OCI-LY3 (cell line): ENCODE data around the gene LRCH1.

ENCODE experiments used
- H2AFZ ChIP-seq: fragments of 200-600, 300-600 bp; shearing (Covaris generic); 2 replicates; pipeline ENCODE4 v1.6.0; 2014; ENCODE audit warnings: antibody characterized with exemption, low read depth, low read length
- H3K27ac ChIP-seq: fragments of 200-600, 300-600 bp; sonication (generic); 2 replicates; pipeline ENCODE4 v1.5.1; 2014; ENCODE audit warnings: mild to moderate bottlenecking, low read length, moderate library complexity, mixed read lengths
- H3K27me3 ChIP-seq: fragments of 200-600, 300-600 bp; sonication (generic); 2 replicates; pipeline ENCODE4 v1.6.1; 2014; ENCODE audit warnings: low read depth, low read length, mixed read lengths
- H3K36me3 ChIP-seq: fragments of 200-600, 300-600 bp; sonication (generic); replicated peaks from 2 replicates; pipeline ENCODE3; 2014; ENCODE audit warnings: low read depth, low read length, mixed read lengths
- H3K4me1 ChIP-seq: fragments of 300-600, 200-600 bp; sonication (generic); 2 replicates; pipeline ENCODE4 v1.6.1; 2014; ENCODE audit warnings: low read length, mixed read lengths
- H3K4me2 ChIP-seq: fragments of 200-600, 300-600 bp; sonication (generic); 2 replicates; pipeline ENCODE4 v1.6.1; 2014; ENCODE audit warnings: low read length, mixed read lengths
- H3K4me3 ChIP-seq: fragments of 300-600, 200-600 bp; sonication (generic); 2 replicates; pipeline ENCODE4 v1.5.1; 2014; ENCODE audit warnings: antibody characterized with exemption, mild to moderate bottlenecking, low read length, moderate library complexity
- H3K79me2 ChIP-seq: fragments of 300-600, 200-600 bp; shearing (Covaris generic); 2 replicates; pipeline ENCODE4 v1.6.1; 2014; ENCODE audit warnings: mild to moderate bottlenecking, low read length, mixed read lengths
- H3K9ac ChIP-seq: fragments of 300-600, 200-600 bp; shearing (Covaris generic); 2 replicates; pipeline ENCODE4 v1.6.0; 2014; ENCODE audit warnings: mild to moderate bottlenecking, low read length, moderate library complexity
- H3K9me3 ChIP-seq: fragments of 200-600, 300-600 bp; shearing (Covaris generic); 2 replicates; pipeline ENCODE4 v1.6.1; 2014; ENCODE audit warnings: low read length, mixed read lengths; ENCODE audit not compliant: insufficient read depth
- H4K20me1 ChIP-seq: fragments of 200-600, 300-600 bp; sonication (generic); 2 replicates; pipeline ENCODE4 v1.6.1; 2016; ENCODE audit warnings: low read length, mixed read lengths; ENCODE audit not compliant: insufficient read depth
- CTCF ChIP-seq: fragments of 200-600, 300-600 bp; sonication (generic); IDR thresholded peaks from 2 replicates; pipeline ENCODE4 v1.5.1; 2014; ENCODE audit warnings: antibody characterized with exemption, low read length, low read depth
- EZH2phosphoT487 ChIP-seq: fragments of 200-600 bp; shearing (Covaris generic); IDR thresholded peaks from 2 replicates; pipeline ENCODE4 v1.6.1; 2018; ENCODE audit warnings: antibody characterized with exemption, mixed run types, low read depth

LRCH1 gene

GRCh38 chr13:46687810-46688209, 134.8 kb downstream of the LRCH1 start:
- Histone ChIP-seq H3K36me3 (peaks cover 17% of the 10 kb centered on the region), H3K27me3 (no peaks in the 10 kb centered on the region), H3K4me3 (no peak overlapping the region), H3K4me1 (peaks cover 24% of the 10 kb centered on the region), H3K9me3 (no peaks in the 10 kb centered on the region), H2AFZ (no peak overlapping the region), H3K9ac (no peak overlapping the region), H3K27ac (no peak overlapping the region), H4K20me1 (no peaks in the 10 kb centered on the region), H3K79me2 (no peaks in the 10 kb centered on the region), H3K4me2 (no peak overlapping the region)
- no peak for TF ChIP-seq EZH2phosphoT487
- no peak for TF ChIP-seq CTCF

GRCh38 chr13:46688306-46688705, 135.3 kb downstream of the LRCH1 start:
- Histone ChIP-seq H2AFZ (no peak overlapping the region), H3K27ac (no peak overlapping the region), H3K4me2 (no peak overlapping the region), H3K9me3 (no peaks in the 10 kb centered on the region), H3K4me3 (no peak overlapping the region), H4K20me1 (no peaks in the 10 kb centered on the region), H3K9ac (no peak overlapping the region), H3K4me1 (peaks cover 21% of the 10 kb centered on the region), H3K27me3 (no peaks in the 10 kb centered on the region), H3K79me2 (no peaks in the 10 kb centered on the region), H3K36me3 (peaks cover 17% of the 10 kb centered on the region)
- TF ChIP-seq EZH2phosphoT487 = no peak
- TF ChIP-seq CTCF = peak; percentile 20; the same call in 1 of the 2 replicates

- no peak overlapping the region for H3K4me3 ChIP-seq
- H3K27me3 ChIP-seq = no peaks in the 10 kb centered on the region
- TF ChIP-seq CTCF (no peak), EZH2phosphoT487 (no peak)
- no peaks in the 10 kb centered on the region for H3K79me2 ChIP-seq
- no peak overlapping the region for H2AFZ ChIP-seq
- H3K36me3 ChIP-seq = peaks cover 67% of the 10 kb centered on the region
- H3K27ac ChIP-seq = no peak overlapping the region
- H3K4me2 ChIP-seq = no peak overlapping the region
- no peaks in the 10 kb centered on the region for H4K20me1 ChIP-seq
- no peak overlapping the region for H3K9ac ChIP-seq
- H3K9me3 ChIP-seq = no peaks in the 10 kb centered on the region
- no peaks in the 10 kb centered on the region for H3K4me1 ChIP-seq
Measured at GRCh38 chr13:46698014-46698413, 145.0 kb downstream of the LRCH1 start.

GRCh38 chr13:46698910-46699460, 146.0 kb downstream of the LRCH1 start:
- TF ChIP-seq EZH2phosphoT487 = no peak
- no peak for TF ChIP-seq CTCF
- H3K36me3 ChIP-seq = peaks cover 60% of the 10 kb centered on the region

More at GRCh38 chr13:46698910-46699460, 146.0 kb downstream of the LRCH1 start:
- no peak overlapping the region for H3K4me2 ChIP-seq
- H3K79me2 ChIP-seq = no peaks in the 10 kb centered on the region
- no peak overlapping the region for H3K27ac ChIP-seq
- H3K9me3 ChIP-seq = no peaks in the 10 kb centered on the region
- H3K4me1 ChIP-seq = no peaks in the 10 kb centered on the region
- no peak overlapping the region for H3K4me3 ChIP-seq
- no peaks in the 10 kb centered on the region for H3K27me3 ChIP-seq
- H2AFZ ChIP-seq = no peak overlapping the region
- no peaks in the 10 kb centered on the region for H4K20me1 ChIP-seq
- no peak overlapping the region for H3K9ac ChIP-seq
